Measurements from ENCODE around the gene OVOL2.

- TF ChIP-seq CTCF (IDR thresholded peaks at IDR 0.05) (no peak), POLR2A (IDR thresholded peaks at IDR 0.05) (no peak)
These were observed 59.3 kb downstream of the OVOL2 start for GRCh38 chr20:17998446-17998845.
